A673 (cell line): Measurements from ENCODE around the gene STX11. TPM values are rescaled to one million over a fixed set of nuclear protein-coding genes. Genes with fewer than 3 reads are reported as not detected.

ENCODE experiments used
- BruUV-seq: library from RNA; stranded (reverse); fragments of 400-500 nt; replicated peaks from 2 replicates; lab custom pipeline; 2021; lab: Mats Ljungman, UMichigan
- CTCF ChIA-PET: fragments of 300-600 bp; sonication (Branson Sonifier 250); formaldehyde crosslinking; loops from one replicate; lab custom pipeline; 2022; ENCODE audit warnings: antibody characterized with exemption; lab: Charles Lee
- POLR2A ChIA-PET: fragments of 300-600 bp; sonication (Branson Sonifier 250); formaldehyde crosslinking; loops from one replicate; lab custom pipeline; 2022; ENCODE audit warnings: antibody characterized with exemption; ENCODE audit not compliant: low non-redundant PET; lab: Charles Lee
- DNase-seq: peaks from one replicate; pipeline ENCODE4 v3.0.0-alpha.2; 2015; ENCODE audit warnings: low spot score
- H3K27ac ChIP-seq: fragments of 200-600 bp; sonication (generic); 2 replicates; pipeline ENCODE4 v1.5.1; 2016; ENCODE audit warnings: mixed run types, low read depth, mild to moderate bottlenecking, mixed read lengths, antibody characterized with exemption, low read length; ENCODE audit not compliant: poor library complexity, severe bottlenecking
- H3K27me3 ChIP-seq: fragments of 200-600 bp; sonication (generic); replicated peaks from 2 replicates; pipeline ENCODE4 v1.6.1; 2017; ENCODE audit warnings: mixed run types, low read depth, mild to moderate bottlenecking, mixed read lengths, antibody characterized with exemption, low read length; ENCODE audit not compliant: insufficient read depth, poor library complexity
- H3K36me3 ChIP-seq: fragments of 200-600 bp; sonication (generic); 2 replicates; pipeline ENCODE4 v1.6.1; 2016; ENCODE audit warnings: mixed run types, mild to moderate bottlenecking, mixed read lengths, antibody characterized with exemption, low read length; ENCODE audit not compliant: insufficient read depth, poor library complexity, severe bottlenecking
- H3K4me1 ChIP-seq: fragments of 200-600 bp; sonication (generic); 2 replicates; pipeline ENCODE4 v1.6.1; 2017; ENCODE audit warnings: mixed run types, mild to moderate bottlenecking, mixed read lengths, antibody characterized with exemption, low read length; ENCODE audit not compliant: insufficient read depth, poor library complexity, severe bottlenecking
- H3K4me3 ChIP-seq: fragments of 200-600 bp; sonication (generic); 2 replicates; pipeline ENCODE4 v1.5.1; 2016; ENCODE audit warnings: low read depth, mixed run types, mild to moderate bottlenecking, mixed read lengths, low read length; ENCODE audit not compliant: poor library complexity, severe bottlenecking
- H3K9me3 ChIP-seq: fragments of 200-600 bp; sonication (generic); 2 replicates; pipeline ENCODE4 v1.6.1; 2016; ENCODE audit warnings: mixed run types, low read depth, mild to moderate bottlenecking, mixed read lengths, antibody characterized with exemption, low read length; ENCODE audit not compliant: poor library complexity, severe bottlenecking
- EZH2 ChIP-seq: fragments of 200-600 bp; sonication (generic); IDR thresholded peaks from 2 replicates; pipeline ENCODE4 v1.6.1; 2017; ENCODE audit warnings: borderline replicate concordance, low read depth, mild to moderate bottlenecking, mixed read lengths, antibody characterized with exemption, low read length; ENCODE audit not compliant: poor library complexity, severe bottlenecking
- intact Hi-C: fragments of 100-400 bp; cut with micrococcal nuclease; formaldehyde crosslinking; loops from one replicate; pipeline ENCODE4 v1.10.0; 2022; ENCODE audit not compliant: unreplicated experiment
- total RNA-seq: library from RNA; stranded (reverse); gene quantifications from 2 replicates; pipeline ENCODE4 v1.2.3, GENCODE V29; 2021
- TF ChIP-seq, protein P1 (sequence below): fragments of 300-800, 200-600 bp; sonication (generic); conservative IDR thresholded peaks from 2 replicates; pipeline ENCODE4 v1.5.1; 2017; ENCODE audit warnings: low read depth, mild to moderate bottlenecking, antibody characterized with exemption, low read length, moderate library complexity, mixed read lengths

The STX11 gene
- total RNA-seq, 1 experiment from 2014 or later: 0.30 TPM

DNA sequence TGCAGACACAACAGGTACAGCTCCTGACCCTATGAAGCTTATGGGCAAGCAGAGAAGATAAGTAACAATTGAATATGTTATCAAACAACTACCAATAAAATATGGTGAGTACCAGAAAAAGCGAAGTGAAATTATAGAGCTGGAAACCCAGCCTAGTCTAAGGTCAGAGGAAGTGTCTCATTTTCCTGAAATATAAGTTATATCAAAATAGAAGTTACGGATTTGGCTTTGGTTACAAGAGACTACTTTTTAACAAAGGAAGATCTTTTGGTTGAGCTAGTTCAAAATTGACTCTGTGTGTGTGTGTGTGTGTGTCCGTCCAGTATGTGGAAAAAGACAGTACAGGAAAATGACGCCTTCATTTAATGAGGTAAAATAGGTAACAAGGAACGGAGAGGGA is 8.9 kb downstream of the STX11 start:
- ChIA-PET CTCF (no interaction called here), POLR2A (no interaction called here)
- no TSS peak for BruUV-seq
- intact Hi-C loops: no loop called here
- Histone ChIP-seq H3K27me3 (no peaks in the 10 kb centered on the region), H3K9me3 (no peaks in the 10 kb centered on the region), H3K4me1 (peaks cover 9% of the 10 kb centered on the region), H3K4me3 (no peak overlapping the region), H3K27ac (no peak overlapping the region), H3K36me3 (no peaks in the 10 kb centered on the region)
- no peak for DNase-seq
- TF ChIP-seq, protein P1, sequence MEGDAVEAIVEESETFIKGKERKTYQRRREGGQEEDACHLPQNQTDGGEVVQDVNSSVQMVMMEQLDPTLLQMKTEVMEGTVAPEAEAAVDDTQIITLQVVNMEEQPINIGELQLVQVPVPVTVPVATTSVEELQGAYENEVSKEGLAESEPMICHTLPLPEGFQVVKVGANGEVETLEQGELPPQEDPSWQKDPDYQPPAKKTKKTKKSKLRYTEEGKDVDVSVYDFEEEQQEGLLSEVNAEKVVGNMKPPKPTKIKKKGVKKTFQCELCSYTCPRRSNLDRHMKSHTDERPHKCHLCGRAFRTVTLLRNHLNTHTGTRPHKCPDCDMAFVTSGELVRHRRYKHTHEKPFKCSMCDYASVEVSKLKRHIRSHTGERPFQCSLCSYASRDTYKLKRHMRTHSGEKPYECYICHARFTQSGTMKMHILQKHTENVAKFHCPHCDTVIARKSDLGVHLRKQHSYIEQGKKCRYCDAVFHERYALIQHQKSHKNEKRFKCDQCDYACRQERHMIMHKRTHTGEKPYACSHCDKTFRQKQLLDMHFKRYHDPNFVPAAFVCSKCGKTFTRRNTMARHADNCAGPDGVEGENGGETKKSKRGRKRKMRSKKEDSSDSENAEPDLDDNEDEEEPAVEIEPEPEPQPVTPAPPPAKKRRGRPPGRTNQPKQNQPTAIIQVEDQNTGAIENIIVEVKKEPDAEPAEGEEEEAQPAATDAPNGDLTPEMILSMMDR: no peak
- TF ChIP-seq EZH2: no peak

DNA sequence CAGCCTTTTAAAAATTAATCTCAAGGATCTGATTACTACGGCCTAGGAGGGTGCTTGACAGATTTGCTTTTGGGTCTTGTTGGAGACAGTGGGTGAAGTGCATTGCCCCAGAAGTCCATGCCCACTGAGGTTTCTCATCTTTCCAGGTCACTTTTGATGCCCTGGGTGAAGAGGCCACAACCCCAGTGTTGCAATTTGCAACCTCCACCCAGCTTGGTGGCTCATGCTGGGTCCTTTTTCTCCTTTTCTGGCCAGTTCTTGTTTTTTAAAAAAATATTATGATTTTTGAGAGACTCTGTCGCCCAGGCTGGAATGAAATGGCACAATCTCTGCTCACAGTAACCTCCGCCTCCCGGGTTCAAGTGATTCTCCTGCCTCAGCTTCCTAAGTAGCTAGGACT is 9.4 kb downstream of the STX11 start:
- BruUV-seq: no TSS peak
- no peak overlapping the region for H3K4me3 ChIP-seq
- ChIA-PET POLR2A (no interaction called here), CTCF (no interaction called here)
- intact Hi-C loops: no loop called here
- no peaks in the 10 kb centered on the region for H3K36me3 ChIP-seq
- TF ChIP-seq, protein P1: no peak
- TF ChIP-seq EZH2: no peak
- H3K27ac ChIP-seq: no peak overlapping the region
- no peaks in the 10 kb centered on the region for H3K9me3 ChIP-seq
- H3K4me1 ChIP-seq: peaks cover 9% of the 10 kb centered on the region
- H3K27me3 ChIP-seq: no peaks in the 10 kb centered on the region
- DNase-seq: no peak

DNA sequence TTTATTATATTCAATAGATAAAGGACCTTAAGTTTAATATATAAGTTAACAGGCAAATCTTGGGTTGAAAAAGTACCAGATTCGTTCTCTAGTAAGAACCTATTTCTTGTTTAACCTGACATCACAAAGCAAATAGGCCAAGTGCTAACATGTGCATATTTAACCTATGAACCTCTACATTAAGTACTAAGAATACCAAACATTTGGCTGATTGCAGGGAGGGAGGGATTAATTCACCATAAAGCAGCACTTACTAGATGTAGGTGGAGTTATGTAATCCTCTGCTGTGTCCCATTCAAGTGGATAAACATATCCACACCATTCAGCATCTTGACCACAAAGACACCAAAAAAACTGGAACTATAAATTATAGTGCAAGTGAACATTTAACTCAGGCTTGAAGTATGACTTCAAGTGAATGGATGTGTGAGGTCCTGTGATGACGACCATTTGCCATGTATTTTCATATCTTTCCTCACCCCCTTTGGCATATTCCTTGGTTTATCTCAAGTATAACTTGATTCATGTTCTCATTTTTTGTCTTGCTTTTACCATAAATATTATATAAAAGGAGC is 10.2 kb downstream of the STX11 start:
- TF ChIP-seq, protein P1: no peak
- TF ChIP-seq EZH2: no peak
- POLR2A ChIA-PET: no interaction called here
- BruUV-seq: no TSS peak
- Histone ChIP-seq H3K36me3 (no peaks in the 10 kb centered on the region), H3K9me3 (no peaks in the 10 kb centered on the region), H3K27me3 (no peaks in the 10 kb centered on the region), H3K4me3 (no peak overlapping the region), H3K27ac (no peak overlapping the region), H3K4me1 (peaks cover 9% of the 10 kb centered on the region)
- CTCF ChIA-PET: no interaction called here
- intact Hi-C loops: no loop called here
- no peak for DNase-seq
